ENCODE measurements around the gene MYH15. TPM values are rescaled to one million over a fixed set of nuclear protein-coding genes. Genes with fewer than 3 reads are reported as not detected.

Gene MYH15
- total RNA-seq, 1 experiment from 2014 or later: 0.09 TPM

GRCh38 chr3:108518895-108519294 lies 8.5 kb upstream of the MYH15 start (continued):
- TF ChIP-seq ATF2 (CRISPR knock-in tag; IDR thresholded peaks at IDR 0.05; ENCODE audit: borderline replicate concordance, low read depth) (no peak), ZNF416 (CRISPR knock-in tag; IDR thresholded peaks at IDR 0.05) (no peak), ZNF121 (CRISPR knock-in tag; IDR thresholded peaks at IDR 0.05) (no peak)

GRCh38 chr3:108516881-108517280 lies 6.5 kb upstream of the MYH15 start:
- Mint-ChIP-seq H3K36me3 (no peaks in the 10 kb centered on the region), H3K27ac (no peak overlapping the region), H3K4me1 (peaks cover 2% of the 10 kb centered on the region; the same call in 1 of the 2 replicates), H3K9me3 (no peaks in the 10 kb centered on the region), H3K4me3 (no peak overlapping the region), H3K27me3 (ENCODE audit: low read depth) (no peaks in the 10 kb centered on the region)
- no peak for TF ChIP-seq PRRX2 (CRISPR knock-in tag; IDR thresholded peaks at IDR 0.05)
- TF ChIP-seq ZNF263 (CRISPR knock-in tag; IDR thresholded peaks at IDR 0.05; ENCODE audit: low read depth): no peak
- no peak for TF ChIP-seq E2F5 (CRISPR knock-in tag; IDR thresholded peaks at IDR 0.05)
- TF ChIP-seq FOXK1 (CRISPR knock-in tag; IDR thresholded peaks at IDR 0.05): no peak
- ATAC-seq (no peak), DNase-seq (ENCODE audit: low spot score) (no peak)
- POLR2A ChIA-PET: no interaction called here
- CTCF ChIA-PET: no interaction called here

GRCh38 chr3:108513961-108514360 lies 3.6 kb upstream of the MYH15 start:
- Mint-ChIP-seq H3K27me3 (ENCODE audit: low read depth) (no peaks in the 10 kb centered on the region), H3K9me3 (no peaks in the 10 kb centered on the region), H3K4me1 (no peaks in the 10 kb centered on the region), H3K27ac (no peak overlapping the region), H3K4me3 (no peak overlapping the region), H3K36me3 (no peaks in the 10 kb centered on the region)
- ChIA-PET CTCF (no interaction called here), POLR2A (no interaction called here)
- ATAC-seq: no peak
- no peak for DNase-seq (ENCODE audit: low spot score)
- no peak for TF ChIP-seq GRHL2 (CRISPR knock-in tag; IDR thresholded peaks at IDR 0.05; ENCODE audit: insufficient replicate concordance, severe bottlenecking)
- no peak for TF ChIP-seq ATF6 (CRISPR knock-in tag; IDR thresholded peaks at IDR 0.05)
- TF ChIP-seq TEAD1 (CRISPR knock-in tag; IDR thresholded peaks at IDR 0.05): no peak
- TF ChIP-seq AR (CRISPR knock-in tag; IDR thresholded peaks at IDR 0.05): no peak
- no peak for TF ChIP-seq CDX4 (CRISPR knock-in tag; IDR thresholded peaks at IDR 0.05; ENCODE audit: borderline replicate concordance)
- TF ChIP-seq JUN (CRISPR knock-in tag; IDR thresholded peaks at IDR 0.05): no peak
- TF ChIP-seq NFE2L1 (CRISPR knock-in tag; IDR thresholded peaks at IDR 0.05): no peak
- TF ChIP-seq SOX15 (CRISPR knock-in tag; IDR thresholded peaks at IDR 0.05): no peak
- no peak for TF ChIP-seq HMGA2 (CRISPR knock-in tag; IDR thresholded peaks at IDR 0.05)
- no peak for TF ChIP-seq IRF1 (CRISPR knock-in tag; IDR thresholded peaks at IDR 0.05)
- no peak for TF ChIP-seq ZNF317 (CRISPR knock-in tag; IDR thresholded peaks at IDR 0.05; ENCODE audit: borderline replicate concordance, low read depth)
- no peak for TF ChIP-seq FOXK1 (CRISPR knock-in tag; IDR thresholded peaks at IDR 0.05)
- TF ChIP-seq SMAD4 (CRISPR knock-in tag; IDR thresholded peaks at IDR 0.05): no peak
- no peak for TF ChIP-seq ATF3 (CRISPR knock-in tag; conservative IDR thresholded peaks at IDR 0.05)
- no peak for TF ChIP-seq AFF4 (CRISPR knock-in tag; IDR thresholded peaks at IDR 0.05; ENCODE audit: borderline replicate concordance)
- no peak for TF ChIP-seq ZNF423 (CRISPR knock-in tag; IDR thresholded peaks at IDR 0.05)
